GM06990 (cell line): Measurements from ENCODE around the gene EFNB2.

Source experiments
- DNase-seq: peaks from one replicate; pipeline ENCODE4 v3.0.0-alpha.2; 2011; ENCODE audit not compliant: insufficient read length; ENCODE audit errors: extremely low read depth
- H3K27me3 ChIP-seq: replicated peaks from 2 replicates; pipeline ENCODE4 v1.6.0; 2011; ENCODE audit warnings: low read length; ENCODE audit not compliant: control insufficient read depth, insufficient read depth
- H3K36me3 ChIP-seq: 2 replicates; pipeline ENCODE4 v1.5.1; 2011; ENCODE audit warnings: low read length; ENCODE audit not compliant: control insufficient read depth, insufficient read depth
- H3K4me3 ChIP-seq: replicated peaks from 2 replicates; pipeline ENCODE4 v1.5.1; 2011; ENCODE audit warnings: low read depth, mild to moderate bottlenecking, control low read depth, low read length
- CTCF ChIP-seq: IDR thresholded peaks from 2 replicates; pipeline ENCODE4 v1.5.1; 2011; ENCODE audit warnings: low read length, control low read depth, mild to moderate bottlenecking, inconsistent platforms; ENCODE audit not compliant: insufficient read depth, poor library complexity, severe bottlenecking

The EFNB2 gene

GRCh38 chr13:106565127-106565775, 29.8 kb upstream of the EFNB2 start:
- Histone ChIP-seq H3K4me3 (peak overlapping the region; percentile 93), H3K27me3 (no peaks in the 10 kb centered on the region), H3K36me3 (no peaks in the 10 kb centered on the region)
- TF ChIP-seq CTCF: no peak
- no peak for DNase-seq

DNA sequence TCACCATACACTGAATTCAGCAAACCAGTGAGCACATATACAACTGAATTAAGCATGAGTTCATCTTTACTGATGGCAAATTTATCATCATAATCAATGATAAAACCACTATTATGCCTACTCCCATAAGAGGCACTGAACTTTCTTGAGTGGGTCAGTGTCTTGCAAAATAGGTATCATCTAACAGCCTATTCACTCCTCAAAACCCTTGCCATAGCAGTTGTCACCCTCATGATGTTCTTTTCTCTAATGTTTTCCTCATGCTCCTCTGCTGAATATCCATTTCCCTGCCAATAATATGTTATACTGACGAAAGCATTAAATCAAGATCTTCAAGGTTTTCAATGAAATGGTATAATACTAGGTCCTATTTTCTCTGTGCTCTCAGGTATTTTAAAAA, 26.8 kb upstream of the EFNB2 start:
- H3K36me3 ChIP-seq: peaks cover 2% of the 10 kb centered on the region
- H3K4me3 ChIP-seq: no peak overlapping the region; the same call in 1 of the 2 replicates
- H3K27me3 ChIP-seq: no peaks in the 10 kb centered on the region
- DNase-seq: no peak
- no peak for TF ChIP-seq CTCF

- DNase-seq: peak; percentile 35
- TF ChIP-seq CTCF: no peak
- H3K36me3 ChIP-seq: peaks cover 4% of the 10 kb centered on the region
Observed at GRCh38 chr13:106561551-106562170, 26.2 kb upstream of the EFNB2 start.

DNA sequence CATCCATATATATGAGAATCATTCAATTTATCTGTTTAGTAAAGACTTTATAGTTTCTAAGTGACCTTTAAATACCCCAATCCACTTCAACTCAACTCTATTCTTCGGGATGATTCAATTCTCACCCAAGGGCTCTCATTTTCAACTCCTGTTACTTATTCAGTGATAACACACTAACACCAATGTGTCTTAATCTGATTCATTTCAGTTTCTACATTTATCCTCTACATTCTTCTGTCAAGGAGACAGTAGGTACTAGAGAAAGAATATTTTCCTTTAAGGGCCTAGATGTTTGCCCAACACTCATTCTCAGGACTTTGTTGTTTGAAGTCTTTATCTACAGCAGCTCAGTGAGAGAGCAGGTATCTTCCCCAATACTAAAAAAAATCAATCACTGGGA, 25.4 kb upstream of the EFNB2 start:
- Histone ChIP-seq H3K27me3 (no peaks in the 10 kb centered on the region), H3K36me3 (peaks cover 4% of the 10 kb centered on the region), H3K4me3 (peak overlapping the region; percentile 43)
- no peak for DNase-seq
- TF ChIP-seq CTCF: no peak

More at GRCh38 chr13:106561551-106562170, 26.2 kb upstream of the EFNB2 start:
- Histone ChIP-seq H3K27me3 (no peaks in the 10 kb centered on the region), H3K4me3 (peak overlapping the region; percentile 52)

- H3K27me3 ChIP-seq: no peaks in the 10 kb centered on the region
- no peak for DNase-seq
- no peak overlapping the region for H3K4me3 ChIP-seq
- no peak for TF ChIP-seq CTCF
- H3K36me3 ChIP-seq: peaks cover 6% of the 10 kb centered on the region
Observed at GRCh38 chr13:106558527-106558926, 23.1 kb upstream of the EFNB2 start.
